ENCODE results near the gene PKP3.
"Not testable (repeated sequence)": the region's sequence is repeated elsewhere in the genome, so short reads cannot be mapped to it uniquely, and the experiment has no call there.

PKP3 gene

GRCh38 chr11:433641-434040 lies 39.6 kb downstream of the PKP3 start:
- DNase-seq: no peak
- in situ Hi-C loops (cut with HindIII; ENCODE audit: low pct_ligation_motif_present, low pct_unique_long_range_greater_than_20kb, low sequenced_read_pairs): no loop called here

- DNase-seq: no peak
- in situ Hi-C loops (cut with HindIII; ENCODE audit: low pct_ligation_motif_present, low pct_unique_long_range_greater_than_20kb, low sequenced_read_pairs): no loop called here
Observed at GRCh38 chr11:434496-434895, 40.5 kb downstream of the PKP3 start.

GRCh38 chr11:434999-435740 lies 41.2 kb downstream of the PKP3 start:
- DNase-seq; in situ Hi-C loops (cut with HindIII; ENCODE audit: low pct_ligation_motif_present, low pct_unique_long_range_greater_than_20kb, low sequenced_read_pairs): not testable (repeated sequence)

GRCh38 chr11:437228-437870 lies 43.3 kb downstream of the PKP3 start:
- in situ Hi-C loops (cut with HindIII; ENCODE audit: low pct_ligation_motif_present, low pct_unique_long_range_greater_than_20kb, low sequenced_read_pairs): no loop called here
- DNase-seq: no peak

- in situ Hi-C loops (cut with HindIII; ENCODE audit: low pct_ligation_motif_present, low pct_unique_long_range_greater_than_20kb, low sequenced_read_pairs): no loop called here
- DNase-seq: no peak
Observed at GRCh38 chr11:438101-438844, 44.3 kb downstream of the PKP3 start.

DNA sequence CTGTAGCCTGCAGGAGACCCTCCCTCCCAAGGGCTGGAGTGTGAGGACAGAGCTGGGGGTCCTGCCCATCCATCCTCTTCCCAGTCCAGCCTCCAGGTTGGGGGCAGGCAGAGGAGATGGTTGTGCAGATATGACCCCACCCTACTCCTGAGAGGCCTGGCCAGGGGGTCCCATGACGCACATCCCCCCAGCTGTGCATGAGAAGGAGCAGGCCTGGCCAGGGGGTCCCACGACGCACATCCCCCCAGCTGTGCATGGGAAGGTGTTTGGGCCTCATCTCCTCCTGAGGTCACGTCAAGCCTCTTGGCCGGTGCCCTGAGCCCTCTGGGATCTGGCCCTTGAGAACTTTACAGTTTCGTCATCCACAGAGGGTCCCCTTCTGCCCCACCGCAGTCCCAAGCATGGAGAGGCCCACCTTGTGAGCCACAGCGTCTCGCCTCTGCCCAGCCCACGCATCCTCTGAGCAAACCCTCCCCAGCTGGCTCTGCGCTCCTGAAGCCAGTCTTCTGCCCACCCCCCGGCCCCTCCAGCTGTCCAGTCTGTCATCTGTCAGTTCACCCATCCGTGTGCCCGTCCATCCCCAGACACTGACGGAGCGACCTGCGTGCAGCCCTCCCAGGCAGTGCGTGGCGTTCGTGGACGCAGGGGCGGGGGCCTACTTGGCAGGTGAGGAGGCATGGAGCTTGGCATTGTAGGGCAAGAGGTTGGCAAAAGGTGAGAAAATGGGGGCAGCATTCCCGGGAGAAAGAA lies 45.5 kb downstream of the PKP3 start:
- in situ Hi-C loops (cut with HindIII; ENCODE audit: low pct_ligation_motif_present, low pct_unique_long_range_greater_than_20kb, low sequenced_read_pairs): no loop called here
- DNase-seq: no peak

DNA sequence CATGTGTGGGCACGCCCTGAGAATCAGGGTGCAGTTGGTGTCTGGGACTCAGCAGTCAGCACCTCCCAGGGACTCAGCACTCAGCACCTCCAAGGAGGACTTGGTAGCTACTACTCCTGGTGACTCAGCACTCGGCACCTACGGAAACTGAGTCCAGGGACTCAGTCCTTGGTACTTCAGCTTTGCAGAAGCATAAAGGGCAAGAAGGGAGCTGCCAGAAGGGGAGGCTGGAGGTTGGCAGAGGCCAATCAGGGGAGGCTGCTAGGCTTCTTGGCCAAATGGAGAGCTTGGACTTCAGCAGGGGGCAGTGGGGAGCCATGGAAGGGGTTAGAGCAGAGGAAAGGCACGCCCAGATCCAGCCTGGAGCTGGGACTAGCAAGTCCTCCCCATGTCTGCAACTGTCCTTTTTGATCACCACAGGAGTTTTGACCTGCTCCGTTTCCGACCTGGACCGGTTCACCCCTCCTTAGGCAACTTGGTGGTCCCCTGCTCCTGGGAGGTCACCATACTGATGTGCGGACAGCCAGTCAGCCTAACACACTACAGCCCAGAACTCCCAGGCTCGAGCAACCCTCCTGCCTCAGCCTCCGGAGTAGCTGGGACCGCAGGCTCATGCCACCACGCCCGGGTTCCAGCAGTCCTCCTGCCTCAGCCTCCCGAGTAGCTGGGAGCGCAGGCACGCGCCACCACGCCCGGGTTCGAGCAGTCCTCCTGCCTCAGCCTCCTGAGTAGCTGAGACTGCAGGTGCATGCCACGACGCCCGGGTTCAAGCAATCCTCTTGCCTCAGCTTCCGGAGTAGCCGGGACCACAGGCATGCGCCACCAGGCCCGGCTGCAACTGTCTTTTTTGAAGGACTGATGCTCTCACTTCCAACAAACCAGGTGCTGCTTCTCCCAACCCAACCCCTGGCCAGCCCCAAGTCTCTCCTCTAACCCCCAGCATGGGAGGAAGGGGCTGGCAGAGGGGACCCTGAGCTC lies 46.3 kb downstream of the PKP3 start:
- in situ Hi-C loops (cut with HindIII; ENCODE audit: low pct_ligation_motif_present, low pct_unique_long_range_greater_than_20kb, low sequenced_read_pairs): no loop called here
- no peak for DNase-seq

GRCh38 chr11:441043-441417 lies 47.0 kb downstream of the PKP3 start:
- no peak for DNase-seq
- in situ Hi-C loops (cut with HindIII; ENCODE audit: low pct_ligation_motif_present, low pct_unique_long_range_greater_than_20kb, low sequenced_read_pairs): no loop called here

DNA sequence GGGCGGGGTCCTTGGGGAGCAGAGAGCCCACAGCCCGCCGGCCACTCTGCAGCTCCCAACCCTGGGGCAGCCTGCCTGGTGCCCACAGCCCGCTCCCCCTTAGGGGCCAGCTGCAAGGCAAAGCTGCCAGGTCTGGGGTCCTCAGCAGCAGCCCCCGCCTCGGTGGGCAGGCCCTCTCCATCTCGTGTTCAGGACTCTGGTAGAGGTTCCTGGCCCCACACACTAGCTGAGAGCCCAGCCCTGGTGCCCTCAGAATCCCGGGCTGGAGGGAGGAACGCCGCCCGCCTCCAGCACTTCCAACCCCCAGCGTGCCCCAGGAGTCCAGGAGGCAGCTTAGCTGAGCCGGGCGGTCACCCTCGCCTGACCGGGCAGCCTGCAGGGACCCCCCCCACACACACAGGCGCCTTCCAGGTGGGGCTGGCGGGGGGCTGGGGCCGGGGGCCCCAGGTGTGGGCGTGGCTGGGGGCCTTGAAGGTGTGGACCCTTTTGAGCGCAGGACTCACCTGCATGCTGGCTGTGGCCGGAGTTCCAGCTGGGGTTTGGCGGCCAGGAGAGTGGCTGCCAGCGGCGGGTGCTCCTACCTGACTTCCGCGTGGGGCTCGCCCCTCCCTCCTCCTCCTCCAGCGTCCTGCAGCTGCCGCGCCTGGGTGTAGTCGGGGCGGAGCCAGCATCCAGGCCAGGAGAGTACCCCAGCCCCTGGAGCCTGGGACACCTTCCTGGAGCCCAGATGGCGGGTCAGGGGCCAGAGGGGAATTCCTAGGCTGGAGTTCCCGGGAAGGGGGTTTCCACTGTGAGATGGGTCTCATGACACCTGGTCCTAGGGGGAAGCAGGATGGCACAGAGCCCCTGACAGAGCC lies 47.6 kb downstream of the PKP3 start, which contains the start of gene ANO9:
Gene ANO9, minus strand, starts transcription at position 594 of the 857 bp plus-strand sequence. Its CDS starts 85 bp downstream, at position 509.
- no peak for DNase-seq
- in situ Hi-C loops (cut with HindIII; ENCODE audit: low pct_ligation_motif_present, low pct_unique_long_range_greater_than_20kb, low sequenced_read_pairs): no loop called here

GRCh38 chr11:442611-443081 lies 48.6 kb downstream of the PKP3 start:
- no peak for DNase-seq
- in situ Hi-C loops (cut with HindIII; ENCODE audit: low pct_ligation_motif_present, low pct_unique_long_range_greater_than_20kb, low sequenced_read_pairs): no loop called here

DNA sequence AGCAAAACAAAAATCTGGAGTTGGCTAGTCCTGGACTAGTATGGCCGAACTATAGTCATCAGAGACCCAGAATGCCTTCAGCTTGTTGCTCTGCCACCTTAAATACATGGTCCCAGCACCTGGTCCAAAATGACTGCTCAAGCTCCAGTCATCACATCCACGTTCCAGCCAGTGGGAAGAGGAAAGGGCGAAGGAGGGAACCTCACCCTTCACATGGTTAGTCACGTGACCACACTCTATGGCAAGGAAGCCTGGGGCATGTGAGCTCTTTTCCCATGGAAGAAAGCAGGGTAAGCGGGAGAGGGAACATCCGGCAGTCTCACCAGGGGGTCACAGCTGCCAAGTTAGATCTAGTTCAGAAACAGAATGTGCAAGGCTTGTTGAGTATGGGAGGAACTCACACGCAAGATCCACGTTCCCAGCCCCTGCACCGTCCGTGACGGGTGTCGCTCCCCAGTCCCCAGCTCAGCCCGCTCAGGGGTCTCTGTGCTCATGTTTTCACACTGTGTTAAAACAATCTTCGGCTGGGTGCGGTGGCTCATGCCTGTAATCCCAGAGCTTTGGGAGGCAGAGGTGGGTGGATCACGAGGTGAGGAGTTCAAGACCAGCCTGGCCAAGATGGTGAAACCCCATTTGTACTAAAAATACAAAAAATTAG lies 49.7 kb downstream of the PKP3 start:
- in situ Hi-C loops (cut with HindIII; ENCODE audit: low pct_ligation_motif_present, low pct_unique_long_range_greater_than_20kb, low sequenced_read_pairs): no loop called here
- DNase-seq: no peak

GRCh38 chr11:444396-445144 lies 50.6 kb downstream of the PKP3 start:
- in situ Hi-C loops (cut with HindIII; ENCODE audit: low pct_ligation_motif_present, low pct_unique_long_range_greater_than_20kb, low sequenced_read_pairs): no loop called here
- peak; percentile 10 for DNase-seq

DNA sequence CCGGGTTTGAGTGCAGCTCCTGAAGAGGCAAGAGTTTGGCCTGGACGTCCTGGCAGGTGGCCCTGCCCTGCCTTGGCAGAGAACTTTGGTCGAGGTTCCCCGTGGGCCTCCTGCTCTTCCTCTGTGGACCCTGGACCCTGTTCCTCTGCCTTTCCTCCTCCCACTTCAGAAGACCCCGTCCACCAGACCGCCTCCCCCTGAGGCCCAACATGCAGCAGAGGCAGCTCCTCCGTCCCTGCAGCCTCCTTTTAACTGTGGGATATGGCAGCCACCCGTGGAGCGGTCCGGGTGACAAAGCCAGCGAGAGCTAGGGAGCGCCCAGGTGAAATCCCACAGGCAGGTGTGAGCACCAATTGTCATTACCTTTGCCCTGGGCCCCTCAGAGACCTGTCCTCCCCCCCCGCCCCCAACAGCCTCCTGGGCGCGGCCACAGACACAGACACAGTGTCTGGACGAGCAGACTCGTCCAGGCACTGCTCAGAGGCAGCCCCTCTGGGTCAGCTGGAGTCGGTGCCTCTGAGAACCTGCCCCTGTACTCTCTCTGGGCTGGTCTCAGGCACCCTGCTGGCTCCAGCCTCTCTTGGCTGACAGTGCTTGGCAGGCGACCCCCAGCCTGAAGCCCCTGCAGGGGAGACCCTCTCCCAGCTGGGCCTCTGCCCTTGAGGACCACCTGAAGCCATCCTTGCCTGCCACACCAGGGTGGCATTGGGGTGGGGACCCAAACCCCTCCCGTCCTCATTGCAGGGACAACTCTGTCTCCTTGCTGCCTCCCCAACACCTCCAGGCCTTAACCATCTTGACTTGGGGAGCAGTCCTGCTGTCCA lies 52.0 kb downstream of the PKP3 start:
- DNase-seq: no peak

GRCh38 chr11:446891-447290 lies 52.9 kb downstream of the PKP3 start:
- DNase-seq: no peak
- in situ Hi-C loops (cut with HindIII; ENCODE audit: low pct_ligation_motif_present, low pct_unique_long_range_greater_than_20kb, low sequenced_read_pairs): no loop called here

More for the DNA sequence above, 52.0 kb downstream of the PKP3 start:
- in situ Hi-C loops (cut with HindIII; ENCODE audit: low pct_ligation_motif_present, low pct_unique_long_range_greater_than_20kb, low sequenced_read_pairs): no loop called here
